ENCODE data around the gene UBR7.

GRCh38 chr14:93207468-93208308 is 632 bp downstream of the UBR7 start:
- TF ChIP-seq EZH2phosphoT487 (IDR thresholded peaks at IDR 0.05; ENCODE audit: insufficient read depth, low read depth): no peak
- TF ChIP-seq EZH2 (IDR thresholded peaks at IDR 0.05; ENCODE audit: insufficient read depth, poor library complexity, severe bottlenecking): no peak
